NCI-H2081 treated with DMSO at 0.1 percent for 48 hours (cell line): Measurements from ENCODE around the gene STK38.
A peak's percentile ranks its signal among the peaks of the same experiment; 100 is the strongest.
"Not testable (repeated sequence)": the region's sequence is repeated elsewhere in the genome, so short reads cannot be mapped to it uniquely, and the experiment has no call there.

Experiments used
- DNase-seq: peaks from one replicate; lab custom pipeline; 2025; lab: John Stamatoyannopoulos, UW

STK38 gene

GRCh38 chr6:36546920-36547645 is at the start of gene STK38:
Gene STK38 (minus strand): TSS chr6:36547479. CDS start chr6:36540202, 7,277 bp downstream.
- DNase-seq: peak; percentile 47

GRCh38 chr6:36596356-36596755 is 49.1 kb upstream of the STK38 start:
- DNase-seq: no peak

- no peak for DNase-seq
Observed at GRCh38 chr6:36594816-36595643, 47.8 kb upstream of the STK38 start.

- DNase-seq: peak; percentile 95
Observed at GRCh38 chr6:36594029-36594815, 46.9 kb upstream of the STK38 start, which contains the start of gene SRSF3. Gene SRSF3 (plus strand): TSS chr6:36594362. CDS start chr6:36596763, 2,401 bp downstream.

GRCh38 chr6:36593569-36594028 is 46.3 kb upstream of the STK38 start:
- DNase-seq: no peak

- no peak for DNase-seq
Observed at GRCh38 chr6:36592221-36592655, 45.0 kb upstream of the STK38 start.

GRCh38 chr6:36590237-36590636 is 43.0 kb upstream of the STK38 start:
- no peak for DNase-seq

GRCh38 chr6:36589025-36589400 is 41.7 kb upstream of the STK38 start:
- not testable (repeated sequence) for DNase-seq

- DNase-seq: no peak
Observed at GRCh38 chr6:36586606-36587005, 39.3 kb upstream of the STK38 start.

GRCh38 chr6:36581716-36582115 is 34.4 kb upstream of the STK38 start:
- no peak for DNase-seq

GRCh38 chr6:36580184-36580526 is 32.9 kb upstream of the STK38 start:
- no peak for DNase-seq

- DNase-seq: no peak
Observed at GRCh38 chr6:36578431-36578830, 31.2 kb upstream of the STK38 start.

GRCh38 chr6:36578030-36578429 is 30.8 kb upstream of the STK38 start:
- no peak for DNase-seq

GRCh38 chr6:36577301-36577700 is 30.0 kb upstream of the STK38 start:
- DNase-seq: no peak

GRCh38 chr6:36576578-36576977 is 29.3 kb upstream of the STK38 start:
- no peak for DNase-seq

GRCh38 chr6:36574679-36575078 is 27.4 kb upstream of the STK38 start:
- DNase-seq: no peak

- not testable (repeated sequence) for DNase-seq
Observed at GRCh38 chr6:36572353-36573311, 25.4 kb upstream of the STK38 start.

GRCh38 chr6:36571122-36572043 is 24.1 kb upstream of the STK38 start:
- DNase-seq: no peak

GRCh38 chr6:36570264-36570663 is 23.0 kb upstream of the STK38 start:
- no peak for DNase-seq

GRCh38 chr6:36566418-36566905 is 19.2 kb upstream of the STK38 start:
- no peak for DNase-seq
